D721Med (cell line): ENCODE data around the gene GSTCD.
"Not testable (repeated sequence)": the region's sequence is repeated elsewhere in the genome, so short reads cannot be mapped to it uniquely, and the experiment has no call there.

Source experiments
- DNase-seq: peaks from one replicate; pipeline ENCODE4 v3.0.0; 2011; ENCODE audit warnings: low spot score; ENCODE audit not compliant: insufficient read length
- FAIRE-seq: peaks from 2 replicates; lab custom pipeline; 2011; peaks lifted over from hg19 to GRCh38; lab: Jason Lieb, UNC
- CTCF ChIP-seq: IDR thresholded peaks from 2 replicates; pipeline ENCODE4 v1.5.1; 2012; ENCODE audit warnings: mild to moderate bottlenecking, control low read depth; ENCODE audit not compliant: insufficient read depth; ENCODE audit errors: missing control alignments

Gene GSTCD

GRCh38 chr4:105836537-105836936 is 128.0 kb downstream of the GSTCD start:
- DNase-seq (no peak), FAIRE-seq (no peak)
- no peak for TF ChIP-seq CTCF

- DNase-seq (no peak), FAIRE-seq (no peak)
- TF ChIP-seq CTCF, result no peak
These were observed 128.5 kb downstream of the GSTCD start for GRCh38 chr4:105837037-105837436.

DNA sequence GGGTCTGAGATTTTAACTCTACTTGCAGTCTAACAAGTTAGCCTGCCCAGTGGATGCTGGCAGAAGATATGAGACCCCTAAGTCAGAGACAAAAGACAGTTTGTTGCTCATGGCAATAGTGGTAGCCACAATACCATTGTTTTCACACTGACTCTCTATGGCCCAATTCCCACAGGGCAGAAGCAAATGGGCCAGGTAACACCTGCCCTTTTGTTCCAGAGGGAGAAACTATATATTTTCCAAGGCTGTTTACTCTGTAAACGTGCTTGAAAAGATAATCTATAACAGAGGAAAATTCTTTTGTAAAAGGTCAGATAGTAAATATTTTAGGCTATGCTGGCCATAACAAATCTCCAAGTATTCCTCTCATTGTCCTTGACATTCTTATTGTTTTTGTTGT is 129.5 kb downstream of the GSTCD start:
- DNase-seq (no peak), FAIRE-seq (no peak)
- no peak for TF ChIP-seq CTCF

GRCh38 chr4:105840426-105841174 is 132.0 kb downstream of the GSTCD start:
- TF ChIP-seq CTCF, result no peak
- FAIRE-seq (no peak), DNase-seq (no peak)

DNA sequence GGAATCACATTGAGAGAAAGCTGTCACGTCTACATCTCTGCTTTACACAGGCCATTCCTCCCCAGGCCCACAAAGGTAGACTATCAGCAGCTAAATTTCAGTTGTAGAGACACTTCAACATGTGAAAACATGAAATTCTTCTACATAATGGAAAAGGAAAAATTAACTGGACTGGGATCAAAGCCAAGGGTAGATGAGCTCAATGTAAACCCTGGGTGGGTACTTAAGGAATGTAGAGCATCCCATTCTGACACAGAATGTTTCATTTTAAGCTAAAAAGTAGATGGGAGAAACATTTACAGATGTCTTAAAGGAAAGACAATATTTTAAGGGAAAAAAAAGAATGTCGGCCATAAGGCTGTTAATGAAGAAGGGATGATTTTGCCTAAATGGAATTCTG is 135.4 kb downstream of the GSTCD start:
- peak; percentile 25 for FAIRE-seq
- TF ChIP-seq CTCF, result no peak
- no peak for DNase-seq

DNA sequence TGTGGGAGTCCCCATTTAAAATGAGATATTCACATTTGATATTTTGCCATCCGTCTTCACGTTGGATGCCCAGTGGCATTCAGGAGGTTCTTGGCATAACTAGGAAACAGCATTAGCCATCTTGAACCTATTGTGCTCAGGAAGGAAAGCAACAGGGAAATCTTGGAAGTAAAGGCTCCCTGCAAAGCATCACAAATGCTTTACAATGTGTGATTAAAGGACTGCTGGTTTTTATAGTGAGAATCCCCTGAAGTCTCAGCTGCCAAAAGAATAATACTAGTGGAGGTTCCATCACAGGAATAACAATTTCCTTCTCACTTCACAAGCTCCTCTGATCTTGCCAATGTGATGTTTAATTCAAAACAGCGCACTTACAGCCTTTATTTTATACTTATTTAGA is 137.0 kb downstream of the GSTCD start:
- FAIRE-seq (no peak), DNase-seq (no peak)
- no peak for TF ChIP-seq CTCF

GRCh38 chr4:105848359-105848758 is 139.8 kb downstream of the GSTCD start:
- FAIRE-seq, DNase-seq: not testable (repeated sequence)

DNA sequence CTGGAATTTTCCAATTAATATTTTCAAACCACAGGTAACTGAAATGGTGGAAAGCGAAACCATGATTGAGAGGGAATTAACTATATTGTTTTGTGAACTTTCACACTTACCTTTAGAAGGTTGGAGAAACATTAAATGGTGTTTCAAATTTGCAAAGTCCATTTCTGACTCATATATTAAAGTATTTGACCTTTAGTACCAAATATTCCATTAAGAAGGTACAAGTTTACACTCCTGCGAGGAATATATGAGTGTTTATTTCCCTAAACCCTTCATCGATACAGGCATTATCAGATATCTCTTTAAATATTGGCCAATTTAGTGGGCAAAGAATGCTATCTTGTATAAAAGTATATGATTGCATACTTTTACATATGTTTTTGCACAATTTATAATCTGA is 142.6 kb downstream of the GSTCD start:
- DNase-seq, result no peak
- no peak for TF ChIP-seq CTCF
- no peak for FAIRE-seq

DNA sequence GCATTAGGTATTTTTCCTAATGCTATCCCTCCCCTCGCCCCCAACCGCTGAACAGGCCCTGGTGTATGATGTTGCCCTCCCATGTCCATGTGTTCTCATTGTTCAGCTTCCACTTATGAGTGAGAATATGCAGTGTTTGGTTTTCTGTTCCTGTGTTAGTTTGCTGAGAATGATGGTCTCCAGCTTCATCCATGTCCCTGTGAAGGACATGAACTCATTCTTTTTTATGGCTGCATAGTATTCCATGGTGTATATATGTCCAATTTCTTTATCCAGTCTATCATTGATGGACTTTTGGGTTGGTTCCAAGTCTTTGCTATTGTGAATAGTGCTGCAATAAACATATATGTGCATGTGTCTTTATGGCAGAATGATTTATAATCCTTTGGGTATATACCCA is 143.6 kb downstream of the GSTCD start:
- DNase-seq, FAIRE-seq: not testable (repeated sequence)
